Measurements from ENCODE around the gene CNBD2. TPM values are rescaled to one million over a fixed set of nuclear protein-coding genes. Genes with fewer than 3 reads are reported as not detected.

The CNBD2 gene
- total and polyA plus RNA-seq, 10 of the 15 experiments (the other 5 are each of a cell fraction or from before 2014, with no cell fraction given) = 0.86 to 7.4 (median 4.6) TPM

GRCh38 chr20:35953387-35954199 lies 14.8 kb upstream of the CNBD2 start:
- Histone ChIP-seq H3K79me2 (ENCODE audit: control insufficient read depth, insufficient read depth, low read length) (peaks cover 23% of the 10 kb centered on the region), H4K20me1 (ENCODE audit: control insufficient read depth, insufficient read depth) (no peaks in the 10 kb centered on the region), H3K27me3 (replicated peaks in 1 of 2; ENCODE audit: control insufficient read depth in 2 of 2, insufficient read depth in 2 of 2, low read length in 1 of 2) (no peaks in the 10 kb centered on the region), H2AFZ (ENCODE audit: control insufficient read depth, low read depth, low read length) (peak overlapping the region; percentile 77), H3K27ac (ENCODE audit: control insufficient read depth, insufficient read depth) (peak overlapping the region; percentile 96), H3K9me3 (replicated peaks; ENCODE audit: control insufficient read depth, insufficient read depth, low read length) (no peaks in the 10 kb centered on the region), H3K4me2 (ENCODE audit: control insufficient read depth, insufficient read depth) (peak overlapping the region; percentile 78), H3K4me1 (ENCODE audit: control insufficient read depth, insufficient read depth, low read length) (peaks cover 3% of the 10 kb centered on the region), H3K4me3 (peak overlapping the region; percentile 91), H3K9ac (ENCODE audit: control insufficient read depth, insufficient read depth, low read length) (peak overlapping the region; percentile 96), H3K36me3 (ENCODE audit: control insufficient read depth in 2 of 2, insufficient read depth in 2 of 2, low read length in 1 of 2) (no peaks in the 10 kb centered on the region)
- TSS peak; percentile 85 for BruUV-seq (replicated peaks)
- DNase-seq (ENCODE audit: low read depth, low spot score) (no peak), FAIRE-seq (no peak), ATAC-seq (peak; percentile 58)
- intact Hi-C loops (cut with micrococcal nuclease; ENCODE audit: unreplicated experiment) = loop anchor here (1.0 to 2.0 kb wide), 2 partner anchors 211 to 337 kb away; partner anchors contain the start of gene RBM39
- SMC1A ChIA-PET (ENCODE audit: uncharacterized antibody, unreplicated experiment) = interaction anchor here (0.5 to 3.0 kb wide), 18 partner anchors 9 to 1622 kb away, joined by 3 to 17 read pairs (median 4); partner anchors contain the start of genes CEP250, PHF20, RBM39 and SPAG4
- RAD21 ChIA-PET (ENCODE audit: unreplicated experiment) = interaction anchor here (0.5 to 3.1 kb wide), 21 partner anchors 17 to 793 kb away, joined by 3 to 33 read pairs (median 3); partner anchors contain the start of genes NDRG3, PHF20, RBM39 and SPAG4
- WGBS (ENCODE audit: insufficient coverage, insufficient replicate concordance, low lambda C conversion rate, missing lambda C conversion rate) = under 1% methylated on average over 65 of the region's 65 CpGs
- POLR2A ChIA-PET = interaction anchor here (0.5 to 3.8 kb wide), 25 partner anchors 12 to 1310 kb away, joined by 3 to 40 read pairs (median 4); partner anchors contain the start of genes AAR2, ERGIC3, PHF20 and RBM39
- CTCF ChIA-PET = interaction anchor here (0.6 to 4.4 kb wide), 38 partner anchors 9 to 652 kb away, joined by 3 to 27 read pairs (median 4); partner anchors contain the start of genes CEP250, RAB5IF, RBM39 and SPAG4
- in situ Hi-C loops (cut with MboI) = no loop called here
- TF ChIP-seq ZNF217 (IDR thresholded peaks at IDR 0.05) (no peak), RBBP5 (conservative IDR thresholded peaks at IDR 0.05) (no peak), HDAC2 (IDR thresholded peaks at IDR 0.05) (no peak), CREB1 (IDR thresholded peaks at IDR 0.05; ENCODE audit: low read depth) (no peak), LARP7 (IDR thresholded peaks at IDR 0.05) (peak; percentile 69), YY1 (IDR thresholded peaks at IDR 0.05; ENCODE audit: low read depth, low read length) (no peak), PRDM15 (CRISPR knock-in tag; IDR thresholded peaks at IDR 0.05) (no peak), PML (IDR thresholded peaks at IDR 0.05; ENCODE audit: low read length) (no peak), EGR1 (IDR thresholded peaks at IDR 0.05; ENCODE audit: borderline replicate concordance in 1 of 2, low read depth in 2 of 2, low read length in 2 of 2) (no peak), ASH2L (IDR thresholded peaks at IDR 0.05; ENCODE audit: borderline replicate concordance, low read depth) (0 out of 2 replicates have a peak, but pooled peaks have one; percentile 13), IKZF2 (IDR thresholded peaks at IDR 0.05) (no peak), NFYA (IDR thresholded peaks at IDR 0.05; ENCODE audit: borderline replicate concordance, low read depth, low read length) (no peak), TARDBP (IDR thresholded peaks at IDR 0.05; ENCODE audit: borderline replicate concordance) (no peak), GATAD2B (conservative IDR thresholded peaks at IDR 0.05; ENCODE audit: low read depth) (0 out of 2 replicates have a peak, but pooled peaks have one; percentile 68), POU2F2 (IDR thresholded peaks at IDR 0.05; ENCODE audit: borderline replicate concordance, low read depth, low read length) (no peak), NKRF (conservative IDR thresholded peaks at IDR 0.05) (peak; percentile 60; the same call in 1 of the 2 replicates), CEBPB (IDR thresholded peaks at IDR 0.05; ENCODE audit: borderline replicate concordance in 1 of 2, low read depth in 2 of 2, low read length in 2 of 2) (no peak), POLR2AphosphoS2 (IDR thresholded peaks at IDR 0.05; ENCODE audit: low read depth, low read length) (0 out of 2 replicates have a peak, but pooled peaks have one; percentile 16)

All from GM12878 (cell line).